A673 (cell line): ENCODE measurements around the gene FBXO10.

Experiments
- EZH2 ChIP-seq: fragments of 200-600 bp; sonication (generic); IDR thresholded peaks from 2 replicates; pipeline ENCODE4 v1.6.1; 2017; ENCODE audit warnings: borderline replicate concordance, low read depth, mild to moderate bottlenecking, mixed read lengths, antibody characterized with exemption, low read length; ENCODE audit not compliant: poor library complexity, severe bottlenecking
- TF ChIP-seq, protein P1 (sequence below): fragments of 300-800, 200-600 bp; sonication (generic); conservative IDR thresholded peaks from 2 replicates; pipeline ENCODE4 v1.5.1; 2017; ENCODE audit warnings: low read depth, mild to moderate bottlenecking, antibody characterized with exemption, low read length, moderate library complexity, mixed read lengths

DNA sequence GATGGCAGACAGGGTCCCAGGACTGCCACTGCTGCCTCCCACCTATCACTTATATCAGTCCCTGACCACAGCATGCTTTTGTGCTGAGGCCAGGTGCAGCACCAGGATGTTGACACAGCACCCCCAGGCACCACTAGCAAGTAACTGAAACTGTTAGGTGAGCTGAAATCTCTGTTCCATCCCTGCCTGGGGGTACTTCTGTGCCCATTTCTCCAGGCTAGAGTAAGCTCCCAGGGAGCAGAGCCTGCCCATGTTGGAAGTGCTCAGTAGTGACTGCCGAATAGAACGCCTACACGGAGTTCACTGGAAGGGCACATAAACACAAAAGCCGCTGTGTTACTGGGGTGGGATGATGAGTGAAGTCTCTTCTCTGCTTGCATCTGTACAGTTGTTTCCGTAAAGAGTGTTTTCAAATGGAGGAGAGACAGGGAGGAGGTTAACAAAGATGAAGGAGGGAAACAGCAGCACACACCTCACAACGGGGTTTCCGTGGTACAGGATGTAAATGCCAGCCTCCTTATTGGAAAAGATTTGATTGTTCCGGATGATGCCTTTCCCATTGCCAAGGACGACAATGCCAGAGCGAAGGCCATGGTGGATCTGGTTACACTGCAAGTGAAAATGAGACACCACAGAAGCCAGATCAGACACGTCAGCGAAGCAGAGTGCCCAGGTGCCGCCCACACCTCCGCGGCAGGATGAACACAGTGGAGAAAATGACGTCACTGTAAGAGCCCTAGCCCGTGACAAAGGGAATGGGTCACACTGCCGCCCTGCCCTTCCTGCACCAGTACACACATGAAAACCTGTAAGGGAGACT lies 47.3 kb downstream of the FBXO10 start:
- TF ChIP-seq, protein P1, sequence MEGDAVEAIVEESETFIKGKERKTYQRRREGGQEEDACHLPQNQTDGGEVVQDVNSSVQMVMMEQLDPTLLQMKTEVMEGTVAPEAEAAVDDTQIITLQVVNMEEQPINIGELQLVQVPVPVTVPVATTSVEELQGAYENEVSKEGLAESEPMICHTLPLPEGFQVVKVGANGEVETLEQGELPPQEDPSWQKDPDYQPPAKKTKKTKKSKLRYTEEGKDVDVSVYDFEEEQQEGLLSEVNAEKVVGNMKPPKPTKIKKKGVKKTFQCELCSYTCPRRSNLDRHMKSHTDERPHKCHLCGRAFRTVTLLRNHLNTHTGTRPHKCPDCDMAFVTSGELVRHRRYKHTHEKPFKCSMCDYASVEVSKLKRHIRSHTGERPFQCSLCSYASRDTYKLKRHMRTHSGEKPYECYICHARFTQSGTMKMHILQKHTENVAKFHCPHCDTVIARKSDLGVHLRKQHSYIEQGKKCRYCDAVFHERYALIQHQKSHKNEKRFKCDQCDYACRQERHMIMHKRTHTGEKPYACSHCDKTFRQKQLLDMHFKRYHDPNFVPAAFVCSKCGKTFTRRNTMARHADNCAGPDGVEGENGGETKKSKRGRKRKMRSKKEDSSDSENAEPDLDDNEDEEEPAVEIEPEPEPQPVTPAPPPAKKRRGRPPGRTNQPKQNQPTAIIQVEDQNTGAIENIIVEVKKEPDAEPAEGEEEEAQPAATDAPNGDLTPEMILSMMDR, result no peak
- TF ChIP-seq EZH2, result no peak
